Measurements from ENCODE around the gene C1orf105. TPM values are rescaled to one million over a fixed set of nuclear protein-coding genes. Genes with fewer than 3 reads are reported as not detected.

Gene C1orf105
- total and polyA plus RNA-seq, 2 of the 13 experiments (the other 11 are each of a cell fraction or from before 2014, with no cell fraction given) = 0.15 to 0.45 TPM

GRCh38 chr1:172398970-172399755, 21.3 kb upstream of the C1orf105 start (continued):
- TF ChIP-seq CSRNP2 (CRISPR knock-in tag; conservative IDR thresholded peaks at IDR 0.05; ENCODE audit: low read depth) (no peak), SMC3 (IDR thresholded peaks at IDR 0.05; ENCODE audit: low read length) (peak; percentile 66), CTCF (CRISPR knock-in tag; IDR thresholded peaks at IDR 0.05) (peak; percentile 54), MIXL1 (CRISPR knock-in tag; IDR thresholded peaks at IDR 0.05) (peak; percentile 17; the same call in 1 of the 2 replicates), UBTF (CRISPR knock-in tag; IDR thresholded peaks at IDR 0.05) (no peak), SAP130 (CRISPR knock-in tag; IDR thresholded peaks at IDR 0.05; ENCODE audit: low read depth) (peak; percentile 23; the same call in 1 of the 2 replicates), STAG1 (CRISPR knock-in tag; IDR thresholded peaks at IDR 0.05) (peak; percentile 73), GABPA (IDR thresholded peaks at IDR 0.05; ENCODE audit: low read depth, low read length) (no peak), GABPA (CRISPR knock-in tag; IDR thresholded peaks at IDR 0.05; ENCODE audit: low read depth) (no peak), ZSCAN9 (CRISPR knock-in tag; IDR thresholded peaks at IDR 0.05; ENCODE audit: borderline replicate concordance) (0 out of 2 replicates have a peak, but pooled peaks have one; percentile 31), DMAP1 (CRISPR knock-in tag; IDR thresholded peaks at IDR 0.05) (no peak), LBX2 (CRISPR knock-in tag; IDR thresholded peaks at IDR 0.05; ENCODE audit: borderline replicate concordance) (no peak), ZNF326 (CRISPR knock-in tag; IDR thresholded peaks at IDR 0.05; ENCODE audit: borderline replicate concordance) (no peak), ZNF547 (CRISPR knock-in tag; IDR thresholded peaks at IDR 0.05) (no peak), GPBP1L1 (CRISPR knock-in tag; IDR thresholded peaks at IDR 0.05) (no peak)

Data from HepG2 (cell line).